Right atrium auricular region (tissue), 2 donors: Measurements from ENCODE around the gene OGFR. TPM values are rescaled to one million over a fixed set of nuclear protein-coding genes. Genes with fewer than 3 reads are reported as not detected.
"Not testable (repeated sequence)": the region's sequence is repeated elsewhere in the genome, so short reads cannot be mapped to it uniquely, and the experiment has no call there.

Experiments
- DNase-seq: peaks from one replicate; pipeline ENCODE4 v3.0.0-alpha.2; 2019; ENCODE audit warnings: low spot score
- H3K27ac ChIP-seq, 2 donors: fragments of 200-600 bp; sonication (generic); 1 replicate in 1 of 2; 2 replicates in 1 of 2; pipeline ENCODE4 v1.5.1; 2016 to 2019
- H3K27me3 ChIP-seq, 2 donors: fragments of 200-600 bp; sonication (generic); one replicate each; pipeline versions ENCODE4 v1.5.1 to v1.6.0; 2017 to 2019
- H3K36me3 ChIP-seq: fragments of 200-600 bp; sonication (generic); one replicate; pipeline ENCODE4 v1.5.1; 2016
- H3K4me1 ChIP-seq, 2 donors: fragments of 200-600 bp; sonication (generic); one replicate each; pipeline versions ENCODE4 v1.5.1 to v1.6.0; 2017 to 2019
- H3K4me3 ChIP-seq, 2 donors: fragments of 200-600 bp; sonication (generic); 1 replicate in 1 of 2; 2 replicates in 1 of 2; pipeline ENCODE4 v1.5.1; 2017 to 2019; ENCODE audit warnings: mild to moderate bottlenecking in 1 of 2, moderate library complexity in 1 of 2
- H3K9me3 ChIP-seq, 2 donors: fragments of 200-600 bp; sonication (generic); one replicate each; pipeline ENCODE4 v1.5.1; 2019
- total RNA-seq, 2 donors: library from RNA; depleted of rRNA; stranded (reverse); fragments of >200 nt; gene quantifications; one replicate each; pipeline ENCODE4 v1.1.0, GENCODE V29; 2016
- TF ChIP-seq, protein P1 (sequence below), 2 donors: fragments of 200-600 bp; sonication (generic); IDR thresholded peaks; one replicate each; pipeline ENCODE4 v1.5.1; 2019; ENCODE audit warnings: antibody characterized with exemption in 2 of 2

The OGFR gene
- total RNA-seq, 2 donors from 2014 or later = 17.3 to 31.2 TPM

DNA sequence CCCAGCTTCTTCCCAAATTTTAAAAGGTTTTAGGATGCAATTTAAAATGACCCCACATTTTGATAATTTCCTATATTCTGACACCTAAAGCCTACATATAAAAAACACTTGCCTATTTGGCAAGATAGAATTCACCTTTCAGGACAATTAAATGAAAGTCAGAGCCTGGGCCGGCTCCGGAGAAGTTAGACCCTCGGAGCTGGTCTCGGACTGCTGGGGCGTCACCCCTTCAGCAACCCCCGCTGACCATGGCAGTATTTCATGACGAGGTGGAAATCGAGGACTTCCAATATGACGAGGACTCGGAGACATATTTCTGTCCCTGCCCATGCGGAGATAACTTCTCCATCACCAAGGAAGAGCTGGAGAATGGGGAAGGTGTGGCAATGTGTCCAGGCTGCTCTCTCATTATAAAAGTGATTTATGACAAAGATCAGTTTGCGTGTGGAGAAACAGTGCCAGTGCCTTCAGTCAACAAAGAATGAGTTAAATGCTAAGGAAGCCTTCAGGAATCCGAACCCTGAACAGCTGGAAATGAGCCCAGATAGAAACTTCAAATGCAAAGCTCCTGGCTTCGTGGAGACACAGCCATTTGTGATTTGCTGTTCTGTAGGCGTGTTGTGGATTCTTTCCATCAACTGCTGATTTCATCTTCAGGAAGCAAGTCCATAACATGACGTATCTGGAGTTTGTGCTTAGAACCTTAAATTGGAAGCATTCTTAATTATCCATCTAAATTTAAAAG lies 41.0 kb downstream of the OGFR start:
- TF ChIP-seq, protein P1, sequence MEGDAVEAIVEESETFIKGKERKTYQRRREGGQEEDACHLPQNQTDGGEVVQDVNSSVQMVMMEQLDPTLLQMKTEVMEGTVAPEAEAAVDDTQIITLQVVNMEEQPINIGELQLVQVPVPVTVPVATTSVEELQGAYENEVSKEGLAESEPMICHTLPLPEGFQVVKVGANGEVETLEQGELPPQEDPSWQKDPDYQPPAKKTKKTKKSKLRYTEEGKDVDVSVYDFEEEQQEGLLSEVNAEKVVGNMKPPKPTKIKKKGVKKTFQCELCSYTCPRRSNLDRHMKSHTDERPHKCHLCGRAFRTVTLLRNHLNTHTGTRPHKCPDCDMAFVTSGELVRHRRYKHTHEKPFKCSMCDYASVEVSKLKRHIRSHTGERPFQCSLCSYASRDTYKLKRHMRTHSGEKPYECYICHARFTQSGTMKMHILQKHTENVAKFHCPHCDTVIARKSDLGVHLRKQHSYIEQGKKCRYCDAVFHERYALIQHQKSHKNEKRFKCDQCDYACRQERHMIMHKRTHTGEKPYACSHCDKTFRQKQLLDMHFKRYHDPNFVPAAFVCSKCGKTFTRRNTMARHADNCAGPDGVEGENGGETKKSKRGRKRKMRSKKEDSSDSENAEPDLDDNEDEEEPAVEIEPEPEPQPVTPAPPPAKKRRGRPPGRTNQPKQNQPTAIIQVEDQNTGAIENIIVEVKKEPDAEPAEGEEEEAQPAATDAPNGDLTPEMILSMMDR (IDR thresholded peaks at IDR 0.05) = no peak
- Histone ChIP-seq H3K27ac (no peak overlapping the region), H3K27me3 (no peaks in the 10 kb centered on the region), H3K36me3 (no peaks in the 10 kb centered on the region), H3K4me3 (no peak overlapping the region), H3K9me3 (no peaks in the 10 kb centered on the region), H3K4me1 (no peaks in the 10 kb centered on the region)
- no peak for DNase-seq

DNA sequence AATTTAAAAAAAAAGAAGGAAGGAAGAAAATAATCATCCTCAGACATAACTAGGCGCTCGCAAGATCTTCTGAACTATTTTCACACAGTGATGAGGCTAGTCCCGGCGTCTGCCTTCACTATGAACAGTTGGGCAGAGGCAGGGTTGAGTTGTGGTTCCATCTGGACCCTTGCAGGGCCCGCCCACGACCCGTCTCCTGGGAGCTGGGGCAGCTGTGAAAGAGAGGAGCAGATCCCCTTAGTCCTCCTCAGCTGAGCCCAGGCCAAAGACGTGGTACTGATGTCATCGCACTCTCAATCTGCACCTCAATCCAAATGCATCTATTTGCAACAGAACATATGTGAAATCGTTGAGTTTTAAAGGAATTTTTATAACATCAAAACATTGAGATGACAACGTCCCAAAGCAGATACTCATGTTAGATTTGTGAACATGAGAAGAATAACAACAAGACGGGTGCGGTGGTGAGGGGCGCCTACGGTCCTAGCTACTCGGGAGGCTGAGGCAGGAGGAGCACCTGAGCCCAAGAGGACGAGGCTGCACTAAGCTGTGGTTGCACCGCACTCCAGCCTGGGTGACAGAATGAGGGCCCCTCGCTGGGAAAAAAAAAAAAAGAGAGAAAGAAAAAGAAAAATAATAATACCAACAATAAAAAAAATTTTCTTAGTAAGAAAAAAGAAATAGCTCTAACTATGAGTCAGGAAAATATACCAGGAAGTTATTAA lies 41.7 kb downstream of the OGFR start:
- no peak overlapping the region for H3K27ac ChIP-seq
- H3K36me3 ChIP-seq = no peaks in the 10 kb centered on the region
- H3K27me3 ChIP-seq = no peaks in the 10 kb centered on the region
- no peaks in the 10 kb centered on the region for H3K9me3 ChIP-seq
- TF ChIP-seq, protein P1 (IDR thresholded peaks at IDR 0.05) = no peak
- no peak for DNase-seq
- no peaks in the 10 kb centered on the region for H3K4me1 ChIP-seq
- no peak overlapping the region for H3K4me3 ChIP-seq

DNA sequence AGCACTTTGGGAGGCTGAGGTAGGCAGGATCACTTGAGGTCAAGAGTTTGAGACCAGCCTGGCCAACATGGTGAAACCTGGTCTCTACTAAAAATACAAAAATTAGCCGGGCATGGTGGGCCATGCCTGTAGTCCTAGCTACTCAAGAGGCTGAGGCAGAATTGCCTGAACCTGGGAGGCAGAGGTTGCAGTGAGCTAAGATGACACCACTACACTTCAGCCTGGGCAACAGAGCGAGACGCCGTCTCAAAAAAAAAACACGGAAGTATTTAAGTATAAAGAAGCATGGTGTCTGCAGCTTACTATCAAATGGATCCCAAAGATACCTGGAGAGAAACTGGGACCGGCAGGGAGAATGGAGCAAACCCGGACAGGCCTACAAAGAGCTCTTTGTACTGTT lies 44.3 kb downstream of the OGFR start:
- not testable (repeated sequence) for H3K9me3 ChIP-seq, H3K36me3 ChIP-seq, H3K4me1 ChIP-seq, H3K4me3 ChIP-seq, H3K27me3 ChIP-seq, H3K27ac ChIP-seq, DNase-seq

DNA sequence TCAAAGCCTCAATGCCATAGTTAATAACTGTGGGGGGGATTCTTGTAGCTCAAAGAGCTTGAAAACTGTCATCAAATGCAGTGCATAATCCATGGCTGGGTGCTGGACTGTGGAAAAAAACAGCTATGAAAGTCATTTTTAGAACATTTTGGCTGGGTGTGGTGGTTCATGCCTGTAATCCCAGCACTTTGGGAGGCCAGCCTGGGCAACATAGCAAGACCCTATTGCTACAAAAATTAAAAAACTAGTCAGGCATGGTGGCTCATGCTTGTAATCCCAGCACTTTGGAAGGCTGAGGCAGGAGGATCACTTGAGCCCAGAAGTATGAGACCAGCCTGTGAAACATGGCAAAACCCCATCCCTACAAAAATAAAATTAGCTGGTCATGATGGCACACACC lies 44.8 kb downstream of the OGFR start:
- Histone ChIP-seq H3K36me3 (peaks cover 12% of the 10 kb centered on the region), H3K4me1 (no peaks in the 10 kb centered on the region), H3K27ac (no peak overlapping the region), H3K9me3 (no peaks in the 10 kb centered on the region), H3K4me3 (no peak overlapping the region), H3K27me3 (no peaks in the 10 kb centered on the region)
- no peak for DNase-seq
- TF ChIP-seq, protein P1 (IDR thresholded peaks at IDR 0.05) = no peak

DNA sequence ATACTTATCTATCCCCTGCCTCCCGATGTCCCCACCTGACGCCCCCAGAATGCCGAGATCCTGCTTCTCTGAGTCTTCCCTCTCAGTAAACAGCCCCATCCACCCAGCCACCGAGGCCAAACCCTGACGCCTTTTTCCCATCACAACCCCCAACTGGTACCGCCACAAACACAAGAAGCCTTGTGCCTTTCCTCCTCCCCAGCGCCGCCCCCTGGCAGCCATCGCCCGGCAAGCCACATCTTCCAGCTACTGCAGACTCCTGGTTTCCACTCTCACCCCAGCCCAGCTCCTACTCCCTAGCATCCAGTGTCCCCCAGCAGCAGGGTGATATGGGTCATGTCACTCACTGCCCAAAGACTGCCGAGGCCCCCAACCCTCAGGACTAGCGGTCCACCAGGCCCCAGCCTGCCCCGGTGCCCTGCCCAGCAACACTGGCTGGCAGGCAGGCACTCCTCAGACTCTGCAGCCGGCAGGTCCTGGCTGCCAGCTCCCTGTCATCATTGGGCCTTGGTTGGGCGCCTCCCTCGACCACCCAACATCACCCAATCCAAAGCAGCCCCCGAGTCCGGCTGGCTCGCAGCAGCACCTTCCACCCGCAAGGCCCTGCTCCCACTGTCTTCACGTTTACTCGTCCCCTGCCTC lies 45.8 kb downstream of the OGFR start:
- H3K27ac ChIP-seq = no peak overlapping the region
- TF ChIP-seq, protein P1 (IDR thresholded peaks at IDR 0.05) = no peak
- no peak for DNase-seq
- H3K27me3 ChIP-seq = no peaks in the 10 kb centered on the region
- H3K9me3 ChIP-seq = no peaks in the 10 kb centered on the region
- peaks cover 16% of the 10 kb centered on the region for H3K36me3 ChIP-seq
- no peak overlapping the region for H3K4me3 ChIP-seq
- H3K4me1 ChIP-seq = no peaks in the 10 kb centered on the region

DNA sequence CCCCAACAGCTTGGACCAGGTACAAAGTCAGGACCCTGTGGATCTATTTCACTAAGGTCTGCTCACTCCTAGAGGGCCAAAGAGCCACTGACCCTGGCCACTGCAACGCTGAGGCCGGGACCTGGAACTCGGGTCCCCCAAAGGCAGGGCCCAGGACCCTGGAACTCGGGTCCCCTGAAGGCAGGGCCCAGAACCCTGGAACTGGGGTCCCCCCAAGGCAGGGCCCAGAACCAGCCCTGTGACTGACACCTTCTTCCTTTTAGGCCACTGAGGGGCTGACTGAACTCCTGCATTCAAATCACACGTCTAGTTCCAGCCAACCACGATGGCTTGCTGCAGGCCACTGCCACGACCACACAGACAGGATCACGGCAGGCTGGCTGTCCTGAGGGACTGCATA lies 47.6 kb downstream of the OGFR start:
- no peak overlapping the region for H3K4me3 ChIP-seq
- TF ChIP-seq, protein P1 (IDR thresholded peaks at IDR 0.05) = no peak
- H3K4me1 ChIP-seq = no peaks in the 10 kb centered on the region
- H3K36me3 ChIP-seq = peaks cover 22% of the 10 kb centered on the region
- no peaks in the 10 kb centered on the region for H3K27me3 ChIP-seq
- no peak overlapping the region for H3K27ac ChIP-seq
- no peaks in the 10 kb centered on the region for H3K9me3 ChIP-seq
- no peak for DNase-seq
